ENCODE measurements around the gene ARPIN. TPM values are rescaled to one million over a fixed set of nuclear protein-coding genes. Genes with fewer than 3 reads are reported as not detected.

Gene ARPIN
- total RNA-seq, 1 experiment from 2014 or later = 3.5 TPM

- TF ChIP-seq AFF4 (CRISPR knock-in tag; IDR thresholded peaks at IDR 0.05; ENCODE audit: borderline replicate concordance) = no peak
Measured at GRCh38 chr15:89909611-89910010, 3.1 kb downstream of the ARPIN start (continued).

- Mint-ChIP-seq H3K4me1 (peaks cover 8% of the 10 kb centered on the region), H3K27ac (no peak overlapping the region), H3K36me3 (no peaks in the 10 kb centered on the region), H3K9me3 (no peaks in the 10 kb centered on the region), H3K4me3 (no peak overlapping the region), H3K27me3 (ENCODE audit: low read depth) (peaks cover 17% of the 10 kb centered on the region)
- ATAC-seq (no peak), DNase-seq (ENCODE audit: low spot score) (no peak)
- TF ChIP-seq CBFB (CRISPR knock-in tag; IDR thresholded peaks at IDR 0.05; ENCODE audit: low read depth) (no peak), NFE2L1 (CRISPR knock-in tag; IDR thresholded peaks at IDR 0.05) (no peak)
- ChIA-PET POLR2A (no interaction called here), CTCF (no interaction called here)
Measured at GRCh38 chr15:89908226-89908625, 4.5 kb downstream of the ARPIN start.

GRCh38 chr15:89907289-89907688 lies 5.5 kb downstream of the ARPIN start:
- peaks cover 13% of the 10 kb centered on the region for H3K27me3 Mint-ChIP-seq (ENCODE audit: low read depth)
- H3K9me3 Mint-ChIP-seq = no peaks in the 10 kb centered on the region
- H3K4me1 Mint-ChIP-seq = peaks cover 4% of the 10 kb centered on the region; the same call in 1 of the 2 replicates
- ChIA-PET POLR2A (no interaction called here), CTCF (no interaction called here)
- no peak overlapping the region for H3K4me3 Mint-ChIP-seq
- TF ChIP-seq TCF7 (CRISPR knock-in tag; IDR thresholded peaks at IDR 0.05; ENCODE audit: low read depth) (no peak), ZNF532 (CRISPR knock-in tag; IDR thresholded peaks at IDR 0.05; ENCODE audit: borderline replicate concordance) (no peak), ZNF423 (CRISPR knock-in tag; IDR thresholded peaks at IDR 0.05) (no peak), OVOL2 (CRISPR knock-in tag; IDR thresholded peaks at IDR 0.05; ENCODE audit: borderline replicate concordance) (no peak), CBFB (CRISPR knock-in tag; IDR thresholded peaks at IDR 0.05; ENCODE audit: low read depth) (no peak), ESRRA (CRISPR knock-in tag; IDR thresholded peaks at IDR 0.05; ENCODE audit: borderline replicate concordance) (no peak), NFE2L1 (CRISPR knock-in tag; IDR thresholded peaks at IDR 0.05) (no peak), ATF2 (CRISPR knock-in tag; IDR thresholded peaks at IDR 0.05; ENCODE audit: borderline replicate concordance, low read depth) (no peak), ZNF396 (CRISPR knock-in tag; IDR thresholded peaks at IDR 0.05; ENCODE audit: borderline replicate concordance) (no peak), ZNF317 (CRISPR knock-in tag; IDR thresholded peaks at IDR 0.05; ENCODE audit: borderline replicate concordance, low read depth) (no peak), USF2 (CRISPR knock-in tag; IDR thresholded peaks at IDR 0.05) (no peak), ZNF416 (CRISPR knock-in tag; IDR thresholded peaks at IDR 0.05) (no peak)
- no peak overlapping the region for H3K27ac Mint-ChIP-seq
- H3K36me3 Mint-ChIP-seq = no peaks in the 10 kb centered on the region
- no peak for ATAC-seq
- no peak for DNase-seq (ENCODE audit: low spot score)
